C4-2B (cell line): ENCODE results near the gene PLEKHA5.

Source experiments
- CTCF ChIP-seq: fragments of 450-650 bp; conservative IDR thresholded peaks from 2 replicates; pipeline ENCODE4 v1.5.1; 2017; ENCODE audit warnings: mild to moderate bottlenecking
- ZFX ChIP-seq: fragments of 450-650 bp; IDR thresholded peaks from 2 replicates; pipeline ENCODE4 v1.6.1; 2017

DNA sequence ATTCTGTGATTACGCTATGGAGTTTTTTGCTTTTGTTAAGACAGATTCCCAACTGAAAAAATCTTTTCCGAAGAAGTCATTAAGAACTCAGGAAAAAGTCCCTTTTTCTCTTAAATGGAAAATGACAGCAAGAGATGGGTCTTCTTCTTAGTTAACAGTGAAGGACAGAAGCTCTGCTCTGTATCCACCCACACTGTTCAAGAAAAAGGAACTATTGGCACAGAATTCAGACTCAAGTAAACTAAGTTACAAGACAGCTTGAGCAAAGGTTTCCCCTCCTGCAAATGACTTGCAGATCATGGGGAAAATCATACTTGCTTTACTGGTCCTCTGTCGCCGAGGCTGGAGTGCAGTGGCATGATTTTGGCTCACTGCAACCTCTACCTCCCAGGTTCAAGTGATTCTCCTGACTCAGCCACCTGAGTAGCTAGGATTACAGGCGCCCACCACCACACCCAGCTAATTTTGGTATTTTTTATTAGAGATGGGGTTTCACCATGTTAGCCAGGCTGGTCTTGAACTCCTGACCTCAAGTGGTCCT, 172.6 kb downstream of the PLEKHA5 start:
- TF ChIP-seq CTCF: no peak
- no peak for TF ChIP-seq ZFX
